Stimulated activated CD4-positive, alpha-beta T cell treated with anti-CD3 and anti-CD28 coated beads, Interleukin-1b, Interleukin-23, amount 100 ng/mL, for 48 hours (primary cell): Measurements from ENCODE around the gene ENTR1.
A peak's percentile ranks its signal among the peaks of the same experiment; 100 is the strongest.

ENCODE experiments used
- DNase-seq: peaks from one replicate; pipeline ENCODE4 v3.0.0-alpha.2; 2020

ENTR1 gene

GRCh38 chr9:136374183-136374575, 36.2 kb downstream of the ENTR1 start:
- no peak for DNase-seq

GRCh38 chr9:136373300-136374182, 36.9 kb downstream of the ENTR1 start, which contains the start of gene CARD9:
TSS of gene CARD9 (minus strand) at chr9:136373669. CDS start at chr9:136372078, 1,591 bp downstream.
- no peak for DNase-seq

- DNase-seq, result no peak
Observed at GRCh38 chr9:136372561-136373299, 37.7 kb downstream of the ENTR1 start.

GRCh38 chr9:136372006-136372405, 38.4 kb downstream of the ENTR1 start:
- no peak for DNase-seq

- no peak for DNase-seq
Observed at GRCh38 chr9:136371533-136371880, 38.9 kb downstream of the ENTR1 start.

- no peak for DNase-seq
Observed at GRCh38 chr9:136370687-136371532, 39.5 kb downstream of the ENTR1 start.

GRCh38 chr9:136370037-136370436, 40.4 kb downstream of the ENTR1 start:
- no peak for DNase-seq

GRCh38 chr9:136368190-136368589, 42.2 kb downstream of the ENTR1 start:
- DNase-seq, result no peak

GRCh38 chr9:136367296-136368145, 42.9 kb downstream of the ENTR1 start:
- no peak for DNase-seq

- DNase-seq, result no peak
Observed at GRCh38 chr9:136366826-136367225, 43.6 kb downstream of the ENTR1 start.

GRCh38 chr9:136365775-136366222, 44.6 kb downstream of the ENTR1 start:
- DNase-seq, result no peak

GRCh38 chr9:136364942-136365774, 45.3 kb downstream of the ENTR1 start:
- DNase-seq, result no peak

- no peak for DNase-seq
Observed at GRCh38 chr9:136363949-136364748, 46.3 kb downstream of the ENTR1 start.

- peak; percentile 96 for DNase-seq
Observed at GRCh38 chr9:136363106-136363948, 47.1 kb downstream of the ENTR1 start, which contains the start of gene DNLZ. TSS of gene DNLZ (minus strand) at chr9:136363744. CDS start at chr9:136363714, 30 bp downstream.

- DNase-seq, result no peak
Observed at GRCh38 chr9:136362450-136362784, 48.0 kb downstream of the ENTR1 start.

- no peak for DNase-seq
Observed at GRCh38 chr9:136361754-136362449, 48.5 kb downstream of the ENTR1 start.

- no peak for DNase-seq
Observed at GRCh38 chr9:136361047-136361753, 49.2 kb downstream of the ENTR1 start.
